Stimulated activated CD8-positive, alpha-beta memory T cell treated with anti-CD3 and anti-CD28 coated beads, Interleukin-7, amount 100 ng/mL, for 4 hours (primary cell): ENCODE measurements around the gene SYT6.

Experiments
- DNase-seq, 2 donors: peaks; one replicate each; pipeline ENCODE4 v3.0.0-alpha.2; 2020; ENCODE audit warnings: low read depth in 2 of 2

SYT6 gene

GRCh38 chr1:114118351-114118990, 35.2 kb downstream of the SYT6 start:
- DNase-seq = no peak

GRCh38 chr1:114117654-114118053, 36.0 kb downstream of the SYT6 start:
- DNase-seq = no peak

GRCh38 chr1:114116086-114116485, 37.6 kb downstream of the SYT6 start:
- no peak for DNase-seq

GRCh38 chr1:114114185-114115094, 39.2 kb downstream of the SYT6 start:
- no peak for DNase-seq

- no peak for DNase-seq
Measured at GRCh38 chr1:114113411-114114184, 40.1 kb downstream of the SYT6 start.

GRCh38 chr1:114112775-114113174, 40.9 kb downstream of the SYT6 start:
- DNase-seq = no peak

- DNase-seq = no peak
Measured at GRCh38 chr1:114111731-114112641, 41.7 kb downstream of the SYT6 start.

- no peak for DNase-seq
Measured at GRCh38 chr1:114109981-114110380, 43.7 kb downstream of the SYT6 start.

- no peak for DNase-seq
Measured at GRCh38 chr1:114108751-114109255, 44.9 kb downstream of the SYT6 start.

GRCh38 chr1:114107474-114108435, 45.9 kb downstream of the SYT6 start:
- DNase-seq = no peak

GRCh38 chr1:114105421-114105979, 48.2 kb downstream of the SYT6 start:
- no peak for DNase-seq

- DNase-seq = no peak
Measured at GRCh38 chr1:114104949-114105348, 48.7 kb downstream of the SYT6 start.

GRCh38 chr1:114103992-114104391, 49.7 kb downstream of the SYT6 start:
- no peak for DNase-seq

GRCh38 chr1:114102136-114102535, 51.5 kb downstream of the SYT6 start:
- DNase-seq = no peak

GRCh38 chr1:114100148-114100547, 53.5 kb downstream of the SYT6 start:
- no peak for DNase-seq

- DNase-seq = no peak
Measured at GRCh38 chr1:114099268-114099667, 54.4 kb downstream of the SYT6 start.

- DNase-seq = no peak
Measured at GRCh38 chr1:114097109-114097508, 56.6 kb downstream of the SYT6 start.

GRCh38 chr1:114094675-114095074, 59.0 kb downstream of the SYT6 start:
- no peak for DNase-seq

- DNase-seq = no peak
Measured at GRCh38 chr1:114094363-114094634, 59.4 kb downstream of the SYT6 start.
